Liver (tissue), 9 donors: ENCODE data around the gene SLC25A33. TPM values are rescaled to one million over a fixed set of nuclear protein-coding genes. Genes with fewer than 3 reads are reported as not detected.

ENCODE experiments used
- DNase-seq: peaks from one replicate; pipeline ENCODE4 v3.0.0-alpha.2; 2017; ENCODE audit warnings: low spot score
- H3K27ac ChIP-seq, 2 donors: one replicate each; pipeline ENCODE4 v1.7.0; 2013; ENCODE audit warnings: inconsistent platforms in 2 of 2, low read length in 2 of 2, control low read depth in 1 of 2, low read depth in 1 of 2, mild to moderate bottlenecking in 1 of 2
- H3K27me3 ChIP-seq, 4 donors: one replicate each; pipeline versions ENCODE4 v1.6.1 to v1.7.0; 2013; ENCODE audit warnings: low read length in 3 of 4, inconsistent platforms in 1 of 4, mild to moderate bottlenecking in 1 of 4, moderate library complexity in 1 of 4; ENCODE audit not compliant: control insufficient read depth in 4 of 4, insufficient read depth in 4 of 4
- H3K36me3 ChIP-seq, 4 donors: one replicate each; pipeline versions ENCODE4 v1.6.1 to v1.7.0; 2013; ENCODE audit warnings: low read length in 3 of 4, mild to moderate bottlenecking in 3 of 4, low read depth in 1 of 4, moderate library complexity in 1 of 4; ENCODE audit not compliant: control insufficient read depth in 4 of 4, insufficient read depth in 3 of 4
- H3K4me1 ChIP-seq, 4 donors: one replicate each; pipeline versions ENCODE4 v1.6.1 to v1.7.0; 2013; ENCODE audit warnings: low read length in 3 of 4, mild to moderate bottlenecking in 3 of 4, moderate library complexity in 1 of 4; ENCODE audit not compliant: control insufficient read depth in 4 of 4, insufficient read depth in 4 of 4
- H3K4me3 ChIP-seq, 3 donors: one replicate each; pipeline versions ENCODE4 v1.6.1 to v1.7.0; 2013; ENCODE audit warnings: low read length in 3 of 3, control low read depth in 1 of 3, low read depth in 1 of 3, mild to moderate bottlenecking in 1 of 3
- H3K9ac ChIP-seq, 2 donors: one replicate each; pipeline ENCODE4 v1.7.0; 2013; ENCODE audit warnings: low read length in 2 of 2, mild to moderate bottlenecking in 2 of 2, moderate library complexity in 2 of 2, control low read depth in 1 of 2, low read depth in 1 of 2
- H3K9me3 ChIP-seq, 4 donors: one replicate each; pipeline versions ENCODE4 v1.6.1 to v1.7.0; 2013; ENCODE audit warnings: low read length in 3 of 4; ENCODE audit not compliant: control insufficient read depth in 4 of 4
- EGR1 ChIP-seq, 2 donors: IDR thresholded peaks; 2 replicates each; pipeline ENCODE4 v1.6.1; 2016 to 2018; ENCODE audit warnings: antibody characterized with exemption in 2 of 2, low read depth in 2 of 2
- FOXA1 ChIP-seq: IDR thresholded peaks from 2 replicates; pipeline ENCODE4 v1.6.1; 2016; ENCODE audit warnings: antibody characterized with exemption
- FOXA2 ChIP-seq: IDR thresholded peaks from 2 replicates; pipeline ENCODE4 v1.6.1; 2016; ENCODE audit warnings: antibody characterized with exemption
- GABPA ChIP-seq, 2 donors: IDR thresholded peaks in 1 of 2; conservative IDR thresholded peaks in 1 of 2; 2 replicates each; pipeline ENCODE4 v1.6.1; 2016; ENCODE audit warnings: antibody characterized with exemption in 2 of 2, mild to moderate bottlenecking in 1 of 2, moderate library complexity in 1 of 2
- HNF4A ChIP-seq, 2 donors: conservative IDR thresholded peaks; 2 replicates each; pipeline ENCODE4 v1.6.1; 2016; ENCODE audit warnings: antibody characterized with exemption in 2 of 2, mild to moderate bottlenecking in 2 of 2
- HNF4G ChIP-seq: IDR thresholded peaks from 2 replicates; pipeline ENCODE4 v1.6.1; 2016; ENCODE audit warnings: antibody characterized with exemption
- JUND ChIP-seq, 2 donors: IDR thresholded peaks; 2 replicates each; pipeline ENCODE4 v1.6.1; 2016; ENCODE audit warnings: antibody characterized with exemption in 2 of 2
- NR2F2 ChIP-seq: IDR thresholded peaks from 2 replicates; pipeline ENCODE4 v1.6.1; 2016; ENCODE audit warnings: antibody characterized with exemption
- RAD21 ChIP-seq, 2 donors: IDR thresholded peaks; 2 replicates each; pipeline ENCODE4 v1.6.1; 2016; ENCODE audit warnings: antibody characterized with exemption in 2 of 2, mild to moderate bottlenecking in 2 of 2
- RXRA ChIP-seq, 2 donors: IDR thresholded peaks; 2 replicates each; pipeline ENCODE4 v1.6.1; 2017 to 2018; ENCODE audit warnings: antibody characterized with exemption in 2 of 2, mild to moderate bottlenecking in 1 of 2
- YY1 ChIP-seq: IDR thresholded peaks from 2 replicates; pipeline ENCODE4 v1.6.1; 2016; ENCODE audit warnings: antibody characterized with exemption, mild to moderate bottlenecking
- WGBS: extraction: QIAGEN DNeasy Blood & Tissue Kit; methylation state at CpG from one replicate; pipeline ENCODE4 v1.1.7; 2013; 5-methylcytosine and 5-hydroxymethylcytosine counted together
- polyA plus RNA-seq, 2 donors: library from polyadenylated mRNA; stranded (reverse) in 1 of 2; unstranded in 1 of 2; fragments of 200-250 nt in 1 of 2; fragments of >200 nt in 1 of 2; fragmentation: Nextera tagmentation in 1 of 2; extraction: Ambion mirVana in 1 of 2; gene quantifications; one replicate each; pipeline versions ENCODE4 v1.2.1 to v1.2.3, GENCODE V29; 2013 to 2015
- total RNA-seq, 2 donors: library from RNA; depleted of rRNA; stranded (reverse); fragments of >200 nt; gene quantifications; one replicate each; pipeline ENCODE4 v1.2.3, GENCODE V29; 2014
- TF ChIP-seq, protein P1 (sequence below): IDR thresholded peaks from 2 replicates; pipeline ENCODE4 v1.6.1; 2016; ENCODE audit warnings: antibody characterized with exemption
- TF ChIP-seq, protein P2 (sequence below): fragments of 150-350 bp; IDR thresholded peaks from 2 replicates; pipeline ENCODE4 v1.5.1; 2017; ENCODE audit warnings: improper control_type of control experiment, low read depth, low read length; ENCODE audit not compliant: missing input control
- TF ChIP-seq, protein P3 (sequence below): IDR thresholded peaks from 2 replicates; pipeline ENCODE4 v1.6.1; 2016; ENCODE audit warnings: antibody characterized with exemption
- TF ChIP-seq, protein P4 (sequence below): IDR thresholded peaks from 2 replicates; pipeline ENCODE4 v1.6.1; 2016; ENCODE audit warnings: antibody characterized with exemption
- donor health status: healthy.
- donor health status: healthy.
- donor health status: healthy.
- donor health status: healthy.
- donor health status: healthy.

The SLC25A33 gene
- total and polyA plus RNA-seq, 4 donors = 6.9 to 19.1 (median 10.7) TPM

DNA sequence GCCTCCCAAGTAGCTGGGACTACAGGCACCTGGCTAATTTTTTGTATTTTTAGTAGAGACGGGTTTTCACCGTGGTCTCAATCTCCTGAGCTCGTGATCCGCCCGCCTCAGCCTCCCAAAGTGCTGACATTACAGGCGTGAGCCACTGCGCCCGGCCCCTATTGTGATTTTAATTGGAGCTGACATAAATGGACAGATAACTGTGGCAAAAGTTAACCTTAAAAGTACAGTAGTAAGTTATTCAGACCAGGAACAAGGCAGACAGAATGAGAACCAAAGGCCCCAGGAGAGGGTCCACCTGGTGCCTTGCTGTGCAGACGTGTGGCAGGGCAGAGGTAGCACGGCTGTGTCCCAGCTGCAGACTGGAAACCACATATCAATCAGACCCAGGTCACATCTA lies 60.5 kb downstream of the SLC25A33 start:
- H3K4me3 ChIP-seq = no peak overlapping the region
- H3K27ac ChIP-seq = no peak overlapping the region
- TF ChIP-seq GABPA (IDR thresholded peaks at IDR 0.05 in 1 of 2, conservative IDR thresholded peaks at IDR 0.05 in 1 of 2) (no peak), NR2F2 (no peak), HNF4G (no peak), YY1 (no peak), FOXA2 (no peak), RAD21 (IDR thresholded peaks at IDR 0.05) (no peak), FOXA1 (no peak)
- TF ChIP-seq, protein P1, sequence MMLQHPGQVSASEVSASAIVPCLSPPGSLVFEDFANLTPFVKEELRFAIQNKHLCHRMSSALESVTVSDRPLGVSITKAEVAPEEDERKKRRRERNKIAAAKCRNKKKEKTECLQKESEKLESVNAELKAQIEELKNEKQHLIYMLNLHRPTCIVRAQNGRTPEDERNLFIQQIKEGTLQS = no peak
- H3K9me3 ChIP-seq = no peaks in the 10 kb centered on the region
- H3K36me3 ChIP-seq = peaks cover 0 to 9% (median 5%) of the 10 kb centered on the region in 4 donors
- WGBS = 97% methylated on average over 10 of the region's 10 CpGs
- no peak overlapping the region for H3K9ac ChIP-seq
- H3K4me1 ChIP-seq = peaks cover 0 to 8% (median 6%) of the 10 kb centered on the region in 4 donors
- no peak for DNase-seq
- H3K27me3 ChIP-seq = no peaks in the 10 kb centered on the region

DNA sequence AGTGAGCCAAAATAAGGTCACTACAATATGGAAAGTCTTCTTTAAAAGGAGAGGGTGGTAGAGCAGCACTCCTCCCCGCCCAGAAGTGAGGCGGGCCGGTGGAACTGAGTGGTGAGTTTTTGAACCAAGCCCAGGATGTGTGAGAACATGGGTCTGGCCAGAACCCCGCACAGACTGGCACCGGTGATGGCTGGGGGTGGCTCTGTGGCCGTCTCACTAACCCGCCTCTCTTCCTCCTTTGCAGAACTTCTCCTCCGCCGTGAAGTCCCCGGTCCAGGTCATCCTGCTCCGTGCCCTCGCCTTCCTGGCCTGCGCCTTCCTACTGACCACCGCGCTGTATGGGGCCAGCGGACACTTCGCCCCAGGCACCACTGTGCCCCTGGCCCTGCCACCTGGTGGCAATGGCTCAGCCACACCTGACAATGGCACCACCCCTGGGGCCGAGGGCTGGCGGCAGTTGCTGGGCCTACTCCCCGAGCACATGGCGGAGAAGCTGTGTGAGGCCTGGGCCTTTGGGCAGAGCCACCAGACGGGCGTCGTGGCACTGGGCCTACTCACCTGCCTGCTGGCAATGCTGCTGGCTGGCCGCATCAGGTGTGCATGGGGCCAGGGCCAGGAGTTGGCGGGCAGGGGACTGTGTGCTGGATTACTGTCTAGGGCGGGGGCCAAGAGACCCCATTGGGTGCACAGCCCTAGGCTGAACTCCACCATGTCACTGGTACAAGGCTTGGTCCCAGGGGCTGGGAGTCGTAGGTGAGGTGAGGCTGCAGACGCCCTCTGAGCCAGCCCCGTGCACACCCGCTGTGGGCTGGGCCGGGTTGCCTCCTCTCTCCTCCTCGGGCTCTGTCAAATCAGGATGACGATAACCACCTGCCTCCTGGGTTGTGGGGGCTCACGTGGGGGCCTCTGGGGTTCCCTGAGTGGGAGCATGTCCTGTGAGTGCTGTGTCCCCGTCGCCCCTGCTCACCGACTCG lies 61.9 kb downstream of the SLC25A33 start:
- 97% methylated on average over 39 of the region's 39 CpGs for WGBS

DNA sequence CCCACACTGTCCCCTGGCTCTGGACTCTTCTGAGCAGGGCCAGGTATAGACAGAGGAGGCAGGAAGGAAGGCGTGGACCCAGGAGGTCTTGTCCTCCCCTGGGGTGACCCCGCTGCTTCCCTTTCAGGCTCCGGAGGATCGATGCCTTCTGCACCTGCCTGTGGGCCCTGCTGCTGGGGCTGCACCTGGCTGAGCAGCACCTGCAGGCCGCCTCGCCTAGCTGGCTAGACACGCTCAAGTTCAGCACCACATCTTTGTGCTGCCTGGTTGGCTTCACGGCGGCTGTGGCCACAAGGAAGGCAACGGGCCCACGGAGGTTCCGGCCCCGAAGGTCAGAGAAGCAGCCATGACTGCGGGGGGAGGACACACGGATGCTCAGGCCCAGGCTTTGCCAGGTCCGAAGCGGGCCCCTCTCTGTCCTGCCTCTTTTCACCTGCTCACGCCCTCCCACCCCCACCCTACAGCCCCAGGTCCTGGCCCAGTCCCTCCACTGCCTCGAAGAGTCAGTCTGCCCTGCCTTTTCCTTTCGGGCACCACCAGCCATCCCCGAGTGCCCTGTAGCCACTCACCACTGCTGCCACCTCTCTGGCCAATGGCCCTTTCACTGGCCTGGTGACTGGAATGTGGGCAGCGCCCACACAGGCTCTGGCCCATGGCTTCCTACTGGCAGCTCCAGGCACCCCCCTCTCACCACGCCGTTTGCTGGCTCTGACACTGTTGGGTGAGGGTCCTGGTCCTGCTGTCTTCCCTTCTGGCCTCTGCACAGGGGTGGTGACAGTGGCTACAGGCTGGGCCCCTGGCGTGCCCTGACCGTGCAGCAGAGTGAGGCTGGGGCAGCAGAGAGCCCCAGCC lies 62.9 kb downstream of the SLC25A33 start:
- H3K9me3 ChIP-seq = no peaks in the 10 kb centered on the region
- H3K27ac ChIP-seq = no peak overlapping the region
- no peak overlapping the region for H3K9ac ChIP-seq
- H3K4me1 ChIP-seq = no peaks in the 10 kb centered on the region
- 97% methylated on average over 26 of the region's 26 CpGs for WGBS
- TF ChIP-seq RAD21 (IDR thresholded peaks at IDR 0.05) (no peak), FOXA2 (no peak), FOXA1 (no peak), HNF4G (no peak), YY1 (no peak), NR2F2 (no peak), RXRA (IDR thresholded peaks at IDR 0.05) (no peak), JUND (IDR thresholded peaks at IDR 0.05) (no peak), HNF4A (conservative IDR thresholded peaks at IDR 0.05) (no peak), EGR1 (IDR thresholded peaks at IDR 0.05; ENCODE audit: low read depth in 2 of 2) (no peak)
- TF ChIP-seq, protein P1 = no peak
- TF ChIP-seq, protein P2, sequence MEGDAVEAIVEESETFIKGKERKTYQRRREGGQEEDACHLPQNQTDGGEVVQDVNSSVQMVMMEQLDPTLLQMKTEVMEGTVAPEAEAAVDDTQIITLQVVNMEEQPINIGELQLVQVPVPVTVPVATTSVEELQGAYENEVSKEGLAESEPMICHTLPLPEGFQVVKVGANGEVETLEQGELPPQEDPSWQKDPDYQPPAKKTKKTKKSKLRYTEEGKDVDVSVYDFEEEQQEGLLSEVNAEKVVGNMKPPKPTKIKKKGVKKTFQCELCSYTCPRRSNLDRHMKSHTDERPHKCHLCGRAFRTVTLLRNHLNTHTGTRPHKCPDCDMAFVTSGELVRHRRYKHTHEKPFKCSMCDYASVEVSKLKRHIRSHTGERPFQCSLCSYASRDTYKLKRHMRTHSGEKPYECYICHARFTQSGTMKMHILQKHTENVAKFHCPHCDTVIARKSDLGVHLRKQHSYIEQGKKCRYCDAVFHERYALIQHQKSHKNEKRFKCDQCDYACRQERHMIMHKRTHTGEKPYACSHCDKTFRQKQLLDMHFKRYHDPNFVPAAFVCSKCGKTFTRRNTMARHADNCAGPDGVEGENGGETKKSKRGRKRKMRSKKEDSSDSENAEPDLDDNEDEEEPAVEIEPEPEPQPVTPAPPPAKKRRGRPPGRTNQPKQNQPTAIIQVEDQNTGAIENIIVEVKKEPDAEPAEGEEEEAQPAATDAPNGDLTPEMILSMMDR = no peak
- TF ChIP-seq, protein P3, sequence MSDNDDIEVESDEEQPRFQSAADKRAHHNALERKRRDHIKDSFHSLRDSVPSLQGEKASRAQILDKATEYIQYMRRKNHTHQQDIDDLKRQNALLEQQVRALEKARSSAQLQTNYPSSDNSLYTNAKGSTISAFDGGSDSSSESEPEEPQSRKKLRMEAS = no peak
- TF ChIP-seq, protein P4, sequence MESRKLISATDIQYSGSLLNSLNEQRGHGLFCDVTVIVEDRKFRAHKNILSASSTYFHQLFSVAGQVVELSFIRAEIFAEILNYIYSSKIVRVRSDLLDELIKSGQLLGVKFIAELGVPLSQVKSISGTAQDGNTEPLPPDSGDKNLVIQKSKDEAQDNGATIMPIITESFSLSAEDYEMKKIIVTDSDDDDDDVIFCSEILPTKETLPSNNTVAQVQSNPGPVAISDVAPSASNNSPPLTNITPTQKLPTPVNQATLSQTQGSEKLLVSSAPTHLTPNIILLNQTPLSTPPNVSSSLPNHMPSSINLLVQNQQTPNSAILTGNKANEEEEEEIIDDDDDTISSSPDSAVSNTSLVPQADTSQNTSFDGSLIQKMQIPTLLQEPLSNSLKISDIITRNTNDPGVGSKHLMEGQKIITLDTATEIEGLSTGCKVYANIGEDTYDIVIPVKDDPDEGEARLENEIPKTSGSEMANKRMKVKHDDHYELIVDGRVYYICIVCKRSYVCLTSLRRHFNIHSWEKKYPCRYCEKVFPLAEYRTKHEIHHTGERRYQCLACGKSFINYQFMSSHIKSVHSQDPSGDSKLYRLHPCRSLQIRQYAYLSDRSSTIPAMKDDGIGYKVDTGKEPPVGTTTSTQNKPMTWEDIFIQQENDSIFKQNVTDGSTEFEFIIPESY = no peak
- DNase-seq = no peak
- no peaks in the 10 kb centered on the region for H3K27me3 ChIP-seq
- peaks cover 0 to 9% (median 4%) of the 10 kb centered on the region in 4 donors for H3K36me3 ChIP-seq
- H3K4me3 ChIP-seq = no peak overlapping the region

More for the DNA sequence above, 61.9 kb downstream of the SLC25A33 start:
- no peak overlapping the region for H3K9ac ChIP-seq
- no peak overlapping the region for H3K27ac ChIP-seq
- no peak for TF ChIP-seq FOXA2
- TF ChIP-seq, protein P1 = no peak
- peaks cover 0 to 9% (median 5%) of the 10 kb centered on the region in 4 donors for H3K36me3 ChIP-seq
- H3K4me1 ChIP-seq = peaks cover 0 to 5% (median 4%) of the 10 kb centered on the region in 4 donors
- no peak overlapping the region for H3K4me3 ChIP-seq
- H3K9me3 ChIP-seq = no peaks in the 10 kb centered on the region
- DNase-seq = no peak
- H3K27me3 ChIP-seq = no peaks in the 10 kb centered on the region
